ENCODE results near the gene ECE1. TPM values are rescaled to one million over a fixed set of nuclear protein-coding genes. Genes with fewer than 3 reads are reported as not detected.
"Not testable (repeated sequence)": the region's sequence is repeated elsewhere in the genome, so short reads cannot be mapped to it uniquely, and the experiment has no call there.

Gene ECE1
- total and polyA plus RNA-seq, 2 of the 13 experiments (the other 11 are each of a cell fraction or from before 2014, with no cell fraction given): 13.5 to 21.2 TPM

DNA sequence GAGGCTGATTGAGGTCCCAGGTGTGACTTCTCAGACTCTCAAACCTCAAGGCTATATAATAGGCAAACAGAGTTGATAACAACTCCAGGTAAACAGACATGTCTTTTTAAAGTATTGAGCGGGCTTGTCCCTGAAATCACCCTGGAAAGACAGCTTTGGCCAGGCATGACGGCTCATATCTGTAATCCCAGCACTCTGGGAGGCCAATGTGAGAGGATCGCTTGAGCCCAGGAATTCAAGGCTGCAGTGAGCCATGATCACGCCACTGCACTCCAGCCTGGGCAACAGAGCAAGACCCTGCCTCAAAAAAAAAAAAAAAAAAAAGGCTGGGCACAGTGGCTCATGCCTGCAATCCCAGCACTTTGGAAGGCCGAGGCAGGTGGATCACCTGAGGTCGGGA is 4.9 kb downstream of the ECE1 start:
- intact Hi-C loops (cut with micrococcal nuclease; ENCODE audit: unreplicated experiment); H3K9ac ChIP-seq (ENCODE audit: insufficient read depth, low read depth, low read length); FAIRE-seq; ATAC-seq; H3K27me3 ChIP-seq (ENCODE audit: control insufficient read depth in 1 of 2, insufficient read depth in 2 of 2, low read length in 2 of 2); H3K79me2 ChIP-seq (ENCODE audit: insufficient read depth, low read length); H2AFZ ChIP-seq (ENCODE audit: low read length); H3K9me3 ChIP-seq (ENCODE audit: low read length); H3K4me3 ChIP-seq (replicated peaks in 1 of 3; ENCODE audit: insufficient read depth in 1 of 3, low read depth in 2 of 3, low read length in 3 of 3); in situ Hi-C loops (cut with HindIII; ENCODE audit: extremely low pct_ligation_motif_present, low pct_unique_long_range_greater_than_20kb); H3K4me2 ChIP-seq (ENCODE audit: low read depth, low read length); BruUV-seq (replicated peaks); H3K36me3 ChIP-seq (replicated peaks in 1 of 2; ENCODE audit: control insufficient read depth in 1 of 2, insufficient read depth in 2 of 2, low read length in 2 of 2); H4K20me1 ChIP-seq (ENCODE audit: insufficient read depth, low read length); CTCF ChIA-PET (ENCODE audit: low intra/inter-chr PET ratio, low total read pairs); DNase-seq (ENCODE audit: low spot score); H3K27ac ChIP-seq (ENCODE audit: extremely low read length, insufficient read depth, low read length): not testable (repeated sequence)
- WGBS (ENCODE audit: low lambda C conversion rate): 80% methylated on average over 6 of the region's 6 CpGs
- POLR2A ChIA-PET: interaction anchor here (1.3 kb wide), 1 partner anchor 15 kb away, joined by 4 read pairs; no protein-coding TSS in a partner anchor
- peaks cover 25% of the 10 kb centered on the region for H3K4me1 ChIP-seq (ENCODE audit: insufficient read depth, low read length)
- TF ChIP-seq ZNF121 (CRISPR knock-in tag; IDR thresholded peaks at IDR 0.05): peak; percentile 79
- TF ChIP-seq, protein P1, sequence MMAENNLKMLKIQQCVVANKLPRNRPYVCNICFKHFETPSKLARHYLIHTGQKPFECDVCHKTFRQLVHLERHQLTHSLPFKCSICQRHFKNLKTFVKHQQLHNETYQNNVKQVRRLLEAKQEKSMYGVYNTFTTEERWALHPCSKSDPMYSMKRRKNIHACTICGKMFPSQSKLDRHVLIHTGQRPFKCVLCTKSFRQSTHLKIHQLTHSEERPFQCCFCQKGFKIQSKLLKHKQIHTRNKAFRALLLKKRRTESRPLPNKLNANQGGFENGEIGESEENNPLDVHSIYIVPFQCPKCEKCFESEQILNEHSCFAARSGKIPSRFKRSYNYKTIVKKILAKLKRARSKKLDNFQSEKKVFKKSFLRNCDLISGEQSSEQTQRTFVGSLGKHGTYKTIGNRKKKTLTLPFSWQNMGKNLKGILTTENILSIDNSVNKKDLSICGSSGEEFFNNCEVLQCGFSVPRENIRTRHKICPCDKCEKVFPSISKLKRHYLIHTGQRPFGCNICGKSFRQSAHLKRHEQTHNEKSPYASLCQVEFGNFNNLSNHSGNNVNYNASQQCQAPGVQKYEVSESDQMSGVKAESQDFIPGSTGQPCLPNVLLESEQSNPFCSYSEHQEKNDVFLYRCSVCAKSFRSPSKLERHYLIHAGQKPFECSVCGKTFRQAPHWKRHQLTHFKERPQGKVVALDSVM (CRISPR knock-in tag; IDR thresholded peaks at IDR 0.05): peak; percentile 38; the same call in 1 of the 2 replicates

DNA sequence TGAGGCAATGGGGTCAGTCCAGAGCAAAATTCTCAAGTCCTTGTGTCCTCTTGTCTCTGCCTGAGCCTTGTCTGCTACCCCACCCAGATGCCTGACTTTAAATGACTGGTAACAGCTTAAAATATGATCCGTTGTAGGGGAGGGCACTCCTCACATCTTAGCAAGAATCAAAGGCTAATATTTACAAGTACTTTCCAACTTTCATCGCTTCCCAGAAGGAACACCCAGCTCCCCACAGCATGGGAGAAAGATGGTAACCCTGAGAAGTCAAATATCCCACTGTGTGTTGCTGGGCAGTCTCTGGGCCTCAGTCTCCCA is 5.2 kb downstream of the ECE1 start:
- intact Hi-C loops (cut with micrococcal nuclease; ENCODE audit: unreplicated experiment) (no loop called here), in situ Hi-C loops (cut with HindIII; ENCODE audit: extremely low pct_ligation_motif_present, low pct_unique_long_range_greater_than_20kb) (no loop called here)
- H3K4me3 ChIP-seq (replicated peaks in 1 of 3; ENCODE audit: insufficient read depth in 1 of 3, low read depth in 2 of 3, low read length in 3 of 3): no peak overlapping the region
- H3K27me3 ChIP-seq (ENCODE audit: control insufficient read depth in 1 of 2, insufficient read depth in 2 of 2, low read length in 2 of 2): no peaks in the 10 kb centered on the region
- no peaks in the 10 kb centered on the region for H4K20me1 ChIP-seq (ENCODE audit: insufficient read depth, low read length)
- 64% methylated on average over 2 of the region's 2 CpGs for WGBS (ENCODE audit: low lambda C conversion rate)
- no peak overlapping the region for H3K27ac ChIP-seq (ENCODE audit: extremely low read length, insufficient read depth, low read length)
- ChIA-PET CTCF (ENCODE audit: low intra/inter-chr PET ratio, low total read pairs) (no interaction called here), POLR2A (no interaction called here)
- H2AFZ ChIP-seq (ENCODE audit: low read length): no peak overlapping the region
- H3K4me2 ChIP-seq (ENCODE audit: low read depth, low read length): no peak overlapping the region
- no peak for ATAC-seq
- no peak overlapping the region for H3K9ac ChIP-seq (ENCODE audit: insufficient read depth, low read depth, low read length)
- no peaks in the 10 kb centered on the region for H3K9me3 ChIP-seq (ENCODE audit: low read length)
- DNase-seq (ENCODE audit: low spot score): no peak
- no peaks in the 10 kb centered on the region for H3K79me2 ChIP-seq (ENCODE audit: insufficient read depth, low read length)
- FAIRE-seq: no peak
- no TSS peak for BruUV-seq (replicated peaks)
- H3K4me1 ChIP-seq (ENCODE audit: insufficient read depth, low read length): peaks cover 25% of the 10 kb centered on the region
- no peaks in the 10 kb centered on the region for H3K36me3 ChIP-seq (replicated peaks in 1 of 2; ENCODE audit: control insufficient read depth in 1 of 2, insufficient read depth in 2 of 2, low read length in 2 of 2)
- no peak for TF ChIP-seq MAF1 (CRISPR knock-in tag; IDR thresholded peaks at IDR 0.05; ENCODE audit: borderline replicate concordance)
- TF ChIP-seq NFKBIZ (CRISPR knock-in tag; IDR thresholded peaks at IDR 0.05): no peak
- TF ChIP-seq, protein P2, sequence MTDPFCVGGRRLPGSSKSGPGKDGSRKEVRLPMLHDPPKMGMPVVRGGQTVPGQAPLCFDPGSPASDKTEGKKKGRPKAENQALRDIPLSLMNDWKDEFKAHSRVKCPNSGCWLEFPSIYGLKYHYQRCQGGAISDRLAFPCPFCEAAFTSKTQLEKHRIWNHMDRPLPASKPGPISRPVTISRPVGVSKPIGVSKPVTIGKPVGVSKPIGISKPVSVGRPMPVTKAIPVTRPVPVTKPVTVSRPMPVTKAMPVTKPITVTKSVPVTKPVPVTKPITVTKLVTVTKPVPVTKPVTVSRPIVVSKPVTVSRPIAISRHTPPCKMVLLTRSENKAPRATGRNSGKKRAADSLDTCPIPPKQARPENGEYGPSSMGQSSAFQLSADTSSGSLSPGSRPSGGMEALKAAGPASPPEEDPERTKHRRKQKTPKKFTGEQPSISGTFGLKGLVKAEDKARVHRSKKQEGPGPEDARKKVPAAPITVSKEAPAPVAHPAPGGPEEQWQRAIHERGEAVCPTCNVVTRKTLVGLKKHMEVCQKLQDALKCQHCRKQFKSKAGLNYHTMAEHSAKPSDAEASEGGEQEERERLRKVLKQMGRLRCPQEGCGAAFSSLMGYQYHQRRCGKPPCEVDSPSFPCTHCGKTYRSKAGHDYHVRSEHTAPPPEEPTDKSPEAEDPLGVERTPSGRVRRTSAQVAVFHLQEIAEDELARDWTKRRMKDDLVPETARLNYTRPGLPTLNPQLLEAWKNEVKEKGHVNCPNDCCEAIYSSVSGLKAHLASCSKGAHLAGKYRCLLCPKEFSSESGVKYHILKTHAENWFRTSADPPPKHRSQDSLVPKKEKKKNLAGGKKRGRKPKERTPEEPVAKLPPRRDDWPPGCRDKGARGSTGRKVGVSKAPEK (CRISPR knock-in tag; IDR thresholded peaks at IDR 0.05; ENCODE audit: borderline replicate concordance): no peak
- TF ChIP-seq, protein P3, sequence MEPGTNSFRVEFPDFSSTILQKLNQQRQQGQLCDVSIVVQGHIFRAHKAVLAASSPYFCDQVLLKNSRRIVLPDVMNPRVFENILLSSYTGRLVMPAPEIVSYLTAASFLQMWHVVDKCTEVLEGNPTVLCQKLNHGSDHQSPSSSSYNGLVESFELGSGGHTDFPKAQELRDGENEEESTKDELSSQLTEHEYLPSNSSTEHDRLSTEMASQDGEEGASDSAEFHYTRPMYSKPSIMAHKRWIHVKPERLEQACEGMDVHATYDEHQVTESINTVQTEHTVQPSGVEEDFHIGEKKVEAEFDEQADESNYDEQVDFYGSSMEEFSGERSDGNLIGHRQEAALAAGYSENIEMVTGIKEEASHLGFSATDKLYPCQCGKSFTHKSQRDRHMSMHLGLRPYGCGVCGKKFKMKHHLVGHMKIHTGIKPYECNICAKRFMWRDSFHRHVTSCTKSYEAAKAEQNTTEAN (CRISPR knock-in tag; conservative IDR thresholded peaks at IDR 0.05): no peak
- no peak for TF ChIP-seq NONO (IDR thresholded peaks at IDR 0.05)
- TF ChIP-seq NONO (CRISPR knock-in tag; conservative IDR thresholded peaks at IDR 0.05): no peak
- TF ChIP-seq ZNF589 (CRISPR knock-in tag; conservative IDR thresholded peaks at IDR 0.05): no peak
- TF ChIP-seq SMARCC2 (IDR thresholded peaks at IDR 0.05): no peak
- TF ChIP-seq PAF1 (CRISPR knock-in tag; IDR thresholded peaks at IDR 0.05): no peak

Measured in HepG2 (cell line).